Measurements from ENCODE around the gene FHDC1.

- no peak for TF ChIP-seq POLR2A (IDR thresholded peaks at IDR 0.05)
- no peak for TF ChIP-seq CTCF (IDR thresholded peaks at IDR 0.05)
These were observed 89.3 kb downstream of the FHDC1 start for GRCh38 chr4:153025406-153025805.

All from body of pancreas (tissue), 4 donors.